Tibial nerve (tissue), 4 donors: ENCODE results near the gene SSBP2. TPM values are rescaled to one million over a fixed set of nuclear protein-coding genes. Genes with fewer than 3 reads are reported as not detected.
"Not testable (repeated sequence)": the region's sequence is repeated elsewhere in the genome, so short reads cannot be mapped to it uniquely, and the experiment has no call there.

Experiments used
- DNase-seq, 2 donors: peaks; one replicate each; pipeline ENCODE4 v3.0.0-alpha.2; 2019; ENCODE audit warnings: low spot score in 2 of 2
- H3K27ac ChIP-seq, 4 donors: fragments of 200-600 bp; sonication (generic) in 3 of 4; one replicate each; pipeline ENCODE4 v1.5.1; 2017 to 2019; ENCODE audit warnings: mild to moderate bottlenecking in 1 of 4
- H3K27me3 ChIP-seq, 2 donors: fragments of 200-600 bp; sonication (generic) in 1 of 2; one replicate each; pipeline versions ENCODE4 v1.5.1 to v1.6.0; 2017 to 2019
- H3K36me3 ChIP-seq, 3 donors: fragments of 200-600 bp; sonication (generic); one replicate each; pipeline ENCODE4 v1.5.1; 2018 to 2019
- H3K4me1 ChIP-seq, 4 donors: fragments of 200-600 bp; sonication (generic) in 3 of 4; one replicate each; pipeline ENCODE4 v1.5.1; 2017 to 2019
- H3K4me3 ChIP-seq, 4 donors: fragments of 200-600 bp; sonication (generic) in 3 of 4; one replicate each; pipeline ENCODE4 v1.5.1; 2017 to 2019; ENCODE audit warnings: mild to moderate bottlenecking in 1 of 4, moderate library complexity in 1 of 4
- H3K9me3 ChIP-seq, 4 donors: fragments of 200-600 bp; sonication (generic) in 3 of 4; one replicate each; pipeline ENCODE4 v1.5.1; 2017 to 2019
- EP300 ChIP-seq, 2 donors: sonication (generic); formaldehyde crosslinking; IDR thresholded peaks; one replicate each; pipeline ENCODE4 v1.6.1; 2017; ENCODE audit warnings: antibody characterized with exemption in 2 of 2, mild to moderate bottlenecking in 1 of 2
- POLR2A ChIP-seq, 2 donors: fragments of 450-650 bp; IDR thresholded peaks; one replicate each; pipeline ENCODE4 v1.6.1; 2017; ENCODE audit warnings: antibody characterized with exemption in 2 of 2, mild to moderate bottlenecking in 2 of 2, moderate library complexity in 2 of 2
- WGBS, 2 donors: methylation state at CpG; one replicate each; pipeline ENCODE4 v1.1.5; 2018; 5-methylcytosine and 5-hydroxymethylcytosine counted together
- total RNA-seq, 4 donors: library from RNA; depleted of rRNA; stranded (reverse); fragments of >200 nt; gene quantifications; one replicate each; pipeline ENCODE4 v1.1.0, GENCODE V29; 2016
- TF ChIP-seq, protein P1 (sequence below), 5 experiments: fragments of 200-600 bp in 3 of 5; fragments of 450-650 bp in 2 of 5; sonication (generic) in 3 of 5; IDR thresholded peaks; one replicate each; pipeline ENCODE4 v1.5.1; 2016 to 2019; ENCODE audit warnings: antibody characterized with exemption in 5 of 5, mild to moderate bottlenecking in 3 of 5, moderate library complexity in 2 of 5

Gene SSBP2
- total RNA-seq, 4 donors from 2014 or later = 62.6 to 95.1 (median 77.5) TPM

GRCh38 chr5:81719743-81720345 is 31.1 kb downstream of the SSBP2 start:
- H3K36me3 ChIP-seq = no peaks in the 10 kb centered on the region
- H3K27ac ChIP-seq = peak overlapping the region in 1 of 4 donors; percentile 4
- DNase-seq = no peak
- WGBS, 2 donors = 70 to 82% methylated on average over 1 of the region's 1 CpG
- no peaks in the 10 kb centered on the region for H3K27me3 ChIP-seq
- no peaks in the 10 kb centered on the region for H3K9me3 ChIP-seq
- TF ChIP-seq POLR2A (IDR thresholded peaks at IDR 0.05) (no peak), EP300 (IDR thresholded peaks at IDR 0.05) (no peak)
- TF ChIP-seq, protein P1, sequence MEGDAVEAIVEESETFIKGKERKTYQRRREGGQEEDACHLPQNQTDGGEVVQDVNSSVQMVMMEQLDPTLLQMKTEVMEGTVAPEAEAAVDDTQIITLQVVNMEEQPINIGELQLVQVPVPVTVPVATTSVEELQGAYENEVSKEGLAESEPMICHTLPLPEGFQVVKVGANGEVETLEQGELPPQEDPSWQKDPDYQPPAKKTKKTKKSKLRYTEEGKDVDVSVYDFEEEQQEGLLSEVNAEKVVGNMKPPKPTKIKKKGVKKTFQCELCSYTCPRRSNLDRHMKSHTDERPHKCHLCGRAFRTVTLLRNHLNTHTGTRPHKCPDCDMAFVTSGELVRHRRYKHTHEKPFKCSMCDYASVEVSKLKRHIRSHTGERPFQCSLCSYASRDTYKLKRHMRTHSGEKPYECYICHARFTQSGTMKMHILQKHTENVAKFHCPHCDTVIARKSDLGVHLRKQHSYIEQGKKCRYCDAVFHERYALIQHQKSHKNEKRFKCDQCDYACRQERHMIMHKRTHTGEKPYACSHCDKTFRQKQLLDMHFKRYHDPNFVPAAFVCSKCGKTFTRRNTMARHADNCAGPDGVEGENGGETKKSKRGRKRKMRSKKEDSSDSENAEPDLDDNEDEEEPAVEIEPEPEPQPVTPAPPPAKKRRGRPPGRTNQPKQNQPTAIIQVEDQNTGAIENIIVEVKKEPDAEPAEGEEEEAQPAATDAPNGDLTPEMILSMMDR (IDR thresholded peaks at IDR 0.05) = no peak
- H3K4me1 ChIP-seq = peaks cover 0 to 89% (median 24%) of the 10 kb centered on the region in 4 donors
- H3K4me3 ChIP-seq = no peak overlapping the region

DNA sequence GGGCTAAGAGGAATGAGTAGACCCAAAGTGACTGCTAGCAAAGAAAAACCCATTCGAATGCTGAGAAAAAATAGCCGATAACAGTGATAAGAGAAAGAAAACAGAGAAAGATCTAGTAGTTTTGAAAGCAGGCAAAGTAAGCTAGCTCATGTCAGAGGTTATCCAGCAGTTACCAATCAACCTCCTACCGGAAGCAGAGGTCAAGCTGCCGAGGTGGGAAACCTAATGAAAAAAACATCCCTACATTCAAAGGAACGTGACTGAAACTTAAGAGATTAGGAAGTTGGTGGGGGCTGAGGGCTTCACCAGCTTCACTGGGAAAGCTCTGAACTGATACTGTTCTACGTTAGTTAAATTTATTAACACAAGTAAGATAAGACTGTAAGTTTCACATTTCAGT is 32.6 kb downstream of the SSBP2 start:
- Histone ChIP-seq H3K4me3 (no peak overlapping the region), H3K27me3 (no peaks in the 10 kb centered on the region), H3K4me1 (peaks cover 0 to 76% (median 21%) of the 10 kb centered on the region in 4 donors), H3K27ac (peak overlapping the region in 2 of 4 donors; percentile 18 to 41), H3K36me3 (no peaks in the 10 kb centered on the region), H3K9me3 (no peaks in the 10 kb centered on the region)
- TF ChIP-seq EP300 (IDR thresholded peaks at IDR 0.05) = no peak
- TF ChIP-seq, protein P1 (IDR thresholded peaks at IDR 0.05) = no peak
- TF ChIP-seq POLR2A (IDR thresholded peaks at IDR 0.05) = no peak
- 37 to 39% methylated on average over 6 of the region's 6 CpGs for WGBS, 2 donors
- DNase-seq = no peak

GRCh38 chr5:81717860-81718259 is 33.0 kb downstream of the SSBP2 start:
- 75 to 89% methylated on average over 4 of the region's 4 CpGs for WGBS, 2 donors
- H3K36me3 ChIP-seq = no peaks in the 10 kb centered on the region
- H3K27ac ChIP-seq = peak overlapping the region in 2 of 4 donors; percentile 18 to 41
- TF ChIP-seq POLR2A (IDR thresholded peaks at IDR 0.05) (no peak), EP300 (IDR thresholded peaks at IDR 0.05) (no peak)
- TF ChIP-seq, protein P1 (IDR thresholded peaks at IDR 0.05) = no peak
- no peak overlapping the region for H3K4me3 ChIP-seq
- H3K27me3 ChIP-seq = no peaks in the 10 kb centered on the region
- DNase-seq = no peak
- peaks cover 0 to 74% (median 20%) of the 10 kb centered on the region in 4 donors for H3K4me1 ChIP-seq
- no peaks in the 10 kb centered on the region for H3K9me3 ChIP-seq

DNA sequence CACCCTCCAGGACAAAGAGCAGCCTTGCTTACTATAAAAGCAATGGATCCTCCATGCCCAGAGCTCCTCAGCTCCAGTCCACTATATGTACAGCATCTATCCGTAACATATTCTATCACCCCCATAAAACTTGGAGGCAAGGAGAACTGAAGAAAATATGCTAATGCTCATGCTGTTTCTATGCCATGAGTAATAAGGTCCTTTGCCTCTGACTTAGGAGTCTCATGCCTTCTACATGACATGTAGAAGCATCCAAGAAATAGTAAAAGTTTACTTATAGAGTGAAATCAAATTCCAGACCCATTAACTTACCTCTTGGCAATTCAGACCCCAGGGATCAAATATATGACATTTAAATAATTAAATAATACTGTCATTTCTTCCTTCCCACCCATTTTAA is 33.7 kb downstream of the SSBP2 start:
- H3K36me3 ChIP-seq = no peaks in the 10 kb centered on the region
- no peak overlapping the region for H3K27ac ChIP-seq
- no peaks in the 10 kb centered on the region for H3K9me3 ChIP-seq
- H3K27me3 ChIP-seq = no peaks in the 10 kb centered on the region
- no peak overlapping the region for H3K4me3 ChIP-seq
- no peak for DNase-seq
- peaks cover 0 to 67% (median 16%) of the 10 kb centered on the region in 4 donors for H3K4me1 ChIP-seq
- 97 to 100% methylated on average over 1 of the region's 1 CpG for WGBS, 2 donors
- TF ChIP-seq EP300 (IDR thresholded peaks at IDR 0.05) (no peak), POLR2A (IDR thresholded peaks at IDR 0.05) (no peak)
- TF ChIP-seq, protein P1 (IDR thresholded peaks at IDR 0.05) = no peak

GRCh38 chr5:81714076-81714475 is 36.8 kb downstream of the SSBP2 start:
- not testable (repeated sequence) for H3K27ac ChIP-seq, H3K9me3 ChIP-seq, H3K36me3 ChIP-seq, DNase-seq, H3K4me3 ChIP-seq, H3K27me3 ChIP-seq
- WGBS, 2 donors = 95 to 100% methylated on average over 2 of the region's 2 CpGs
- H3K4me1 ChIP-seq = peaks cover 0 to 54% (median 7%) of the 10 kb centered on the region in 4 donors
